ENCODE results near the gene SIGLEC5. TPM values are rescaled to one million over a fixed set of nuclear protein-coding genes. Genes with fewer than 3 reads are reported as not detected.

SIGLEC5 gene
- total RNA-seq, 1 donor from 2014 or later, result not detected

Other genes starting within 250 kb of the SIGLEC5 start
- 0.18 TPM in 1 of 2 replicates, not detected in the other for gene LIM2, start 242.4 kb downstream of the SIGLEC5 start, total RNA-seq
- not detected in 2 replicates for gene C19orf84, start 239.8 kb downstream of the SIGLEC5 start, total RNA-seq
- gene SIGLEC10, start 212.8 kb downstream of the SIGLEC5 start, total RNA-seq, result 4.8 and 5.0 TPM in 2 replicates
- not detected in 2 replicates for gene SIGLEC8, start 171.9 kb downstream of the SIGLEC5 start, total RNA-seq
- not detected in 2 replicates for gene CEACAM18, start 151.9 kb downstream of the SIGLEC5 start, total RNA-seq
- 1.1 and 1.4 TPM in 2 replicates for gene SIGLEC12, start 128.6 kb downstream of the SIGLEC5 start, total RNA-seq
- gene SIGLEC6, start 98.7 kb downstream of the SIGLEC5 start, total RNA-seq, result 1.2 and 2.0 TPM in 2 replicates
- gene ZNF175, start 59.1 kb downstream of the SIGLEC5 start, total RNA-seq, result 10.2 and 12.0 TPM in 2 replicates
- not detected in 2 replicates for gene SIGLEC14, start 16.4 kb upstream of the SIGLEC5 start, total RNA-seq
- 3.5 and 7.6 TPM in 2 replicates for gene SPACA6, start 62.9 kb upstream of the SIGLEC5 start, total RNA-seq
- not detected in 2 replicates for gene HAS1, start 93.6 kb upstream of the SIGLEC5 start, total RNA-seq
- gene FPR1, start 121.5 kb upstream of the SIGLEC5 start, total RNA-seq, result not detected in 2 replicates
- gene FPR2, start 130.8 kb upstream of the SIGLEC5 start, total RNA-seq, result not detected in 2 replicates
- not detected in 2 replicates for gene FPR3, start 164.8 kb upstream of the SIGLEC5 start, total RNA-seq

Measured in T-helper 2 cell treated with Interferon-gamma antibody and Interleukin-4, amounts not matched to agents 100 ng/mL and 5 ng/mL, for 36 hours (primary cell).